ENCODE data around the gene CERS1. TPM values are rescaled to one million over a fixed set of nuclear protein-coding genes. Genes with fewer than 3 reads are reported as not detected.

The CERS1 gene
- polyA plus RNA-seq, 3 donors = not detected

GRCh38 chr19:18896421-18896841, 473 bp upstream of the CERS1 start:
- Histone ChIP-seq H3K9me3 (replicated peaks in 1 of 2; ENCODE audit: control insufficient read depth in 1 of 2, insufficient read depth in 1 of 2, low read length in 2 of 2) (peaks cover 0 to 5% of the 10 kb centered on the region in 2 donors), H3K36me3 (replicated peaks in 1 of 2; ENCODE audit: control insufficient read depth in 1 of 2, insufficient read depth in 2 of 2, low read length in 2 of 2) (peaks cover 26 to 27% of the 10 kb centered on the region in 2 donors), H2AFZ (ENCODE audit: insufficient read depth, low read depth, low read length, poor library complexity, severe bottlenecking) (no peak overlapping the region), H3K27me3 (ENCODE audit: control insufficient read depth in 2 of 2, insufficient read depth in 2 of 2, low read length in 2 of 2) (peaks cover 3 to 37% of the 10 kb centered on the region in 2 donors), H3K79me2 (ENCODE audit: insufficient read depth, low read length) (no peaks in the 10 kb centered on the region), H4K20me1 (ENCODE audit: insufficient read depth, low read length) (peaks cover 33% of the 10 kb centered on the region), H3K4me2 (replicated peaks; ENCODE audit: extremely low read depth, low read length, poor library complexity, severe bottlenecking) (peak overlapping the region; percentile 7), H3K4me1 (ENCODE audit: control insufficient read depth in 1 of 2, insufficient read depth in 2 of 2, low read length in 2 of 2) (peaks cover 4 to 10% of the 10 kb centered on the region in 2 donors), H3K4me3 (replicated peaks in 1 of 3; ENCODE audit: low read depth in 2 of 3, low read length in 3 of 3) (peak overlapping the region in 1 of 3 experiments; percentile 14), H3K27ac (ENCODE audit: low read depth in 1 of 2, low read length in 2 of 2) (no peak overlapping the region), H3K9ac (ENCODE audit: insufficient read depth, low read length, poor library complexity, severe bottlenecking) (no peak overlapping the region)
- TF ChIP-seq, protein P1, sequence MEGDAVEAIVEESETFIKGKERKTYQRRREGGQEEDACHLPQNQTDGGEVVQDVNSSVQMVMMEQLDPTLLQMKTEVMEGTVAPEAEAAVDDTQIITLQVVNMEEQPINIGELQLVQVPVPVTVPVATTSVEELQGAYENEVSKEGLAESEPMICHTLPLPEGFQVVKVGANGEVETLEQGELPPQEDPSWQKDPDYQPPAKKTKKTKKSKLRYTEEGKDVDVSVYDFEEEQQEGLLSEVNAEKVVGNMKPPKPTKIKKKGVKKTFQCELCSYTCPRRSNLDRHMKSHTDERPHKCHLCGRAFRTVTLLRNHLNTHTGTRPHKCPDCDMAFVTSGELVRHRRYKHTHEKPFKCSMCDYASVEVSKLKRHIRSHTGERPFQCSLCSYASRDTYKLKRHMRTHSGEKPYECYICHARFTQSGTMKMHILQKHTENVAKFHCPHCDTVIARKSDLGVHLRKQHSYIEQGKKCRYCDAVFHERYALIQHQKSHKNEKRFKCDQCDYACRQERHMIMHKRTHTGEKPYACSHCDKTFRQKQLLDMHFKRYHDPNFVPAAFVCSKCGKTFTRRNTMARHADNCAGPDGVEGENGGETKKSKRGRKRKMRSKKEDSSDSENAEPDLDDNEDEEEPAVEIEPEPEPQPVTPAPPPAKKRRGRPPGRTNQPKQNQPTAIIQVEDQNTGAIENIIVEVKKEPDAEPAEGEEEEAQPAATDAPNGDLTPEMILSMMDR (IDR thresholded peaks at IDR 0.05) = no peak
- Mint-ChIP-seq H3K36me3 (peaks cover 26 to 30% of the 10 kb centered on the region in 2 donors), H3K4me1 (peaks cover 14% of the 10 kb centered on the region), H3K9me3 (peaks cover 0 to 7% (median 4%) of the 10 kb centered on the region in 7 donors), H3K27ac (no peak overlapping the region), H3K4me3 (peak overlapping the region; percentile 56 to 87), H3K27me3 (ENCODE audit: low read depth in 3 of 3) (peaks cover 27 to 54% (median 37%) of the 10 kb centered on the region in 3 donors)
- no peak for DNase-seq
- WGBS (ENCODE audit: insufficient coverage) = 21% methylated on average over 32 of the region's 33 CpGs
- intact Hi-C loops (cut with micrococcal nuclease) = no loop called here

DNA sequence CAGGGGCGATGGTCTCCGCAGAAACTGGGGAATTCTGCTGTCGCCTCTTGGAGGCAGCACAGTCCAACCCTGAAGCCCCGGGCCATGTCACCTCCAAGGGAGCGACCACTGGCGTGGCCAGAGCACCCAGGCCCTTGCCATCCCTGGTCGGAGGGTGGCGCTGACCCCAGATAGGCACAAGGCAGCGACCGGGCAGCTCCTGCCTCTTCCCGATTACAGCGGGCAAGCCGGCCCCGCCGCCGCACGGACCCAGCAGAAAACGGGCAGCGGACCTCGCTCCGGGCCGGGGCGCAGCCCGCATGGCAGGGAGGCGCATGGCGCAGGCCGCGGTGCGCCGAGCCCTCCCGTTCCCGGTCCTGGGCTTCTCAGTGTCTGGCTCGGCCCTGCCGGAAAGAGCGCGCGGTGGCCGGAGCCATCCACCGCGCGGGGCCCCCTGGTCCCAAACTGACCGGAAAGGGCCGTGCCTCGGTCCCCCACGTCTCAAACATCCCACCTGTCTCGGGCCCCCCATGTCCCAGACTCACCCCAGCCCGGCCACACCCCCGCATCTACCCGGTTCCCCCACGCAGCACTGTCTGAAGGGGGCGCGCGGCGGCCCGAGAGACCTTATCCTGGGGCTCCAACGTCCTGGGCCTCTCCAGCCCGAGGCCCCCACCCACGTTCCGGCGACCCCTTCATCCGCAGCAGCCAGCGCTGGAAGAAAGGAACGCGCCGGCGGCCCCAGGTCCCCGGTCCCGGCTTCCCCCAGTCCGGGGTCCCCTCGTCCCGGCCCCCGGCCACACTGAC, 727 bp downstream of the CERS1 start:
- peaks cover 29 to 54% (median 42%) of the 10 kb centered on the region in 3 donors for H3K27me3 Mint-ChIP-seq (ENCODE audit: low read depth in 3 of 3)
- peaks cover 18% of the 10 kb centered on the region in 2 donors for H3K36me3 Mint-ChIP-seq
- Histone ChIP-seq H2AFZ (ENCODE audit: insufficient read depth, low read depth, low read length, poor library complexity, severe bottlenecking) (no peak overlapping the region), H3K36me3 (replicated peaks in 1 of 2; ENCODE audit: control insufficient read depth in 1 of 2, insufficient read depth in 2 of 2, low read length in 2 of 2) (peaks cover 14 to 15% of the 10 kb centered on the region in 2 donors), H3K27ac (ENCODE audit: low read depth in 1 of 2, low read length in 2 of 2) (no peak overlapping the region), H3K79me2 (ENCODE audit: insufficient read depth, low read length) (no peaks in the 10 kb centered on the region), H3K9me3 (replicated peaks in 1 of 2; ENCODE audit: control insufficient read depth in 1 of 2, insufficient read depth in 1 of 2, low read length in 2 of 2) (peaks cover 0 to 5% of the 10 kb centered on the region in 2 donors), H4K20me1 (ENCODE audit: insufficient read depth, low read length) (peaks cover 22% of the 10 kb centered on the region), H3K4me1 (ENCODE audit: control insufficient read depth in 1 of 2, insufficient read depth in 2 of 2, low read length in 2 of 2) (peaks cover 4 to 10% of the 10 kb centered on the region in 2 donors), H3K9ac (ENCODE audit: insufficient read depth, low read length, poor library complexity, severe bottlenecking) (no peak overlapping the region), H3K4me2 (replicated peaks; ENCODE audit: extremely low read depth, low read length, poor library complexity, severe bottlenecking) (peak overlapping the region; percentile 68), H3K4me3 (replicated peaks in 1 of 3; ENCODE audit: low read depth in 2 of 3, low read length in 3 of 3) (peak overlapping the region in 1 of 3 experiments; percentile 59), H3K27me3 (ENCODE audit: control insufficient read depth in 2 of 2, insufficient read depth in 2 of 2, low read length in 2 of 2) (peaks cover 3 to 37% of the 10 kb centered on the region in 2 donors)
- intact Hi-C loops (cut with micrococcal nuclease) = no loop called here
- H3K4me1 Mint-ChIP-seq = peaks cover 14% of the 10 kb centered on the region
- TF ChIP-seq, protein P1 (IDR thresholded peaks at IDR 0.05) = peak; percentile 49
- H3K9me3 Mint-ChIP-seq = peaks cover 0 to 7% (median 4%) of the 10 kb centered on the region in 7 donors
- WGBS (ENCODE audit: insufficient coverage) = under 1% methylated on average over 72 of the region's 72 CpGs
- H3K4me3 Mint-ChIP-seq = peak overlapping the region; percentile 63 to 79
- peak; percentile 31 to 49 (median 31) for DNase-seq
- no peak overlapping the region for H3K27ac Mint-ChIP-seq

All from CD14-positive monocyte (primary cell).